ENCODE data around the gene ERAP2.

ERAP2 gene

DNA sequence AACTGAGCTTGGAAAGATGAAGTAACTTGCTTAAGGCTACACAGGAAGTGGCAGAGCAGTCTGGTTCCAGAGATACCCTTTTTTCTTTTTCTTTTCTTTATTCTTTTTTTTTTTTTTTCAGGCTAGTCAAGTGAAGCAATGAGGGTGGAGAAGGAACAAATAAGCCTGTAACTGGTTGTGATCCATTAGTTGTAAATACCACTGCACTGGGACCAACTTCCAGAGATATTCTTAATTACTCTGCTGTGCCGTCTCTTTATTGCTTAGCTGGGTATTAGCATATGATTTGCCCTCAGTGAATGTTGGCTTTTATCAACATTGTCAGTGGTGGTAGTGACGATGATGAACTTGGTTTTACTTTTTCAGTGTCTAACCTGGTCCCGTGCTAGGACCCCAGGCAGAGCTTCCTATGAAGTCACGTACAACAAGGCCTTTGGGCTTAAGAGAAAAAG lies 86.3 kb downstream of the ERAP2 start:
- DNase-seq (ENCODE audit: low read depth in 2 of 2) = no peak

DNA sequence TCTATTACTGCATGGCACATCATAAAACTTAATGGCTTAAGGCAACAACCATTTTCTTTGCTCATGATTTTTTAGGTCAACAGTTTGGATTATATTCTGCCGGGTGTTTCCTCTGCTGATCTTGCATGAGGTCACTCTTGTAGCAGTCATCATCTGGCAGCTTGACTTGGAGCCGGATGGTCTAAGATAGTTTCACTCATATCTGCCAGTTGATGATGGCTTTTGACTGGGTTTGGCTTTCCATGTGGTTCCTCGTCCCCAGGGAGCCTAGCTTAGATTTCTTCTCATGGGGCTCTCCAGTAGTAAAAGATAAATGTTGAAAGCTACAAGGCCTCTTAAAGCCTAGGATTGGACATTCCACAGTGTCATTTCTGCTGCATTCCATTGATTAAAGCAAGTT lies 87.0 kb downstream of the ERAP2 start:
- no peak for DNase-seq (ENCODE audit: low read depth in 2 of 2)

- no peak for DNase-seq (ENCODE audit: low read depth in 2 of 2)
These were observed 90.5 kb downstream of the ERAP2 start for GRCh38 chr5:96966801-96967200.

DNA sequence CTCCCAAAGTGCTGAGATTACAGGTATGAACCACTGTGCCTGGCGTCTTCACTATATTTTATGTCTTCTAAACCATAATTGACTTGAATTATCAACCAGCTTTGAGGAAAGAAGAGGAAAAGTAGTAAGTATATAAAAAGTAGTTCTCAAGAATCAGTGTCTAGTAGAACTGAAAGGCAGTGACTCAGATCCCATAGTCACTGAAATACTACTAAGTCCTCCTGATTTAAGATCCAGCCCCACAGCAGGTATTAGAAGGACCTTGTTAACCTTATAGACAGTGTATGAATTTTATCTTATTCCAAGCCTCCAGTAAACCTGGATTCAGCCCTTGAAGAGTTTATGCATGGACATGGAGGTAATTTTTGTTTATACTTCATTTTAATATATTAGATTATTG lies 91.1 kb downstream of the ERAP2 start:
- DNase-seq (ENCODE audit: low read depth in 2 of 2) = no peak

DNA sequence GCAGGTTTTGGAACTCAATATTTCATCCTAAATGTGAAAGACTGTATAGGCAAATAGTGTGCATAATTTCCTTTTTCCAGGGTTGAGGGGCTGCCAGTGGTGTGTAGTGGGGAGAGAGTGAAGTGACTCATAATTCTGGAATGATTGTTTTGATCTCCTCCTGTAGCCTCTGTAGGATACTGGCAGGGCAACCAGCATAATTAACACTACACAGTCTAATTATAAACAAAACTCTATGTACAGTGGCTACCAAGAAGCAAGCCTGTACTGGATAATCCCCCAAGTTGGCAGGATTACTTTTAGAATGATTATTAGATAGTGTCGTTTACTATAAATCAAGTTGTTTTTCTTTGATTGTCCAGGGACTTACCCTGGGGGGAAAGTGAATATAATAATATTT lies 91.8 kb downstream of the ERAP2 start:
- DNase-seq (ENCODE audit: low read depth in 2 of 2) = no peak

- DNase-seq (ENCODE audit: low read depth in 2 of 2) = no peak
These were observed 92.3 kb downstream of the ERAP2 start for GRCh38 chr5:96968614-96969013.
